Breast epithelium (tissue), 3 donors: ENCODE results near the gene MDFIC.

Source experiments
- POLR2A ChIP-seq: fragments of 450-650 bp; IDR thresholded peaks from one replicate; pipeline ENCODE4 v1.6.1; 2016; ENCODE audit warnings: antibody characterized with exemption, mild to moderate bottlenecking, moderate library complexity
- POLR2AphosphoS5 ChIP-seq, 3 donors: sonication (generic); formaldehyde crosslinking; IDR thresholded peaks; one replicate each; pipeline ENCODE4 v1.6.1; 2017; ENCODE audit warnings: antibody characterized with exemption in 3 of 3
- TF ChIP-seq, protein P1 (sequence below), 3 donors: fragments of 450-650 bp; IDR thresholded peaks; one replicate each; pipeline ENCODE4 v1.5.1; 2016 to 2017; ENCODE audit warnings: antibody characterized with exemption in 3 of 3, mild to moderate bottlenecking in 3 of 3, moderate library complexity in 3 of 3

DNA sequence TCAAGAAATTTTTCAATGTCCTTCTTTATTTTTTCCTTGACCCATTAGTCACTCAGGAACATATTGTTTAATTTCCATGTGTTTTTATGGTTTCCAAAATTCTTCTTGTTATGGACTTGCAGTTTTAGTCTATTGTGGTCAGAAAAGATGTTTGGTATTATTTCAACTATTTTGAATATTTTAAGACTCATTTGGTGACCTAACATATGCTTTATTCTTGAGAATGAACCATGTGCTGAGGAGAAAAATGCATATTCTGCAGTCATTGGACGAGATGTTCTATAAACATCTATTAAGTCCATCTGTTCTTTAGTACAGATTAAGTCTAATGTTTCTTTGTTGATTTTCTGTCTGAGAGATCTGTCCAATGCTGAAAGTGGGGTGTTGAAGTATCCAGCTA lies 42.3 kb upstream of the MDFIC start:
- TF ChIP-seq, protein P1, sequence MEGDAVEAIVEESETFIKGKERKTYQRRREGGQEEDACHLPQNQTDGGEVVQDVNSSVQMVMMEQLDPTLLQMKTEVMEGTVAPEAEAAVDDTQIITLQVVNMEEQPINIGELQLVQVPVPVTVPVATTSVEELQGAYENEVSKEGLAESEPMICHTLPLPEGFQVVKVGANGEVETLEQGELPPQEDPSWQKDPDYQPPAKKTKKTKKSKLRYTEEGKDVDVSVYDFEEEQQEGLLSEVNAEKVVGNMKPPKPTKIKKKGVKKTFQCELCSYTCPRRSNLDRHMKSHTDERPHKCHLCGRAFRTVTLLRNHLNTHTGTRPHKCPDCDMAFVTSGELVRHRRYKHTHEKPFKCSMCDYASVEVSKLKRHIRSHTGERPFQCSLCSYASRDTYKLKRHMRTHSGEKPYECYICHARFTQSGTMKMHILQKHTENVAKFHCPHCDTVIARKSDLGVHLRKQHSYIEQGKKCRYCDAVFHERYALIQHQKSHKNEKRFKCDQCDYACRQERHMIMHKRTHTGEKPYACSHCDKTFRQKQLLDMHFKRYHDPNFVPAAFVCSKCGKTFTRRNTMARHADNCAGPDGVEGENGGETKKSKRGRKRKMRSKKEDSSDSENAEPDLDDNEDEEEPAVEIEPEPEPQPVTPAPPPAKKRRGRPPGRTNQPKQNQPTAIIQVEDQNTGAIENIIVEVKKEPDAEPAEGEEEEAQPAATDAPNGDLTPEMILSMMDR (IDR thresholded peaks at IDR 0.05), result no peak
- TF ChIP-seq POLR2AphosphoS5 (IDR thresholded peaks at IDR 0.05) (no peak), POLR2A (no peak)
